HepG2 (cell line): ENCODE measurements around the gene FITM2. TPM values are rescaled to one million over a fixed set of nuclear protein-coding genes. Genes with fewer than 3 reads are reported as not detected.

Experiments used
- ATAC-seq: fragments of 200-7000 bp; cut with Tn5 transposase; 3 replicates; pipeline ENCODE4 v1.9.1; 2020; ENCODE audit warnings: mild to moderate bottlenecking, moderate library complexity
- BruUV-seq: library from RNA; stranded (reverse); fragments of 400-500 nt; replicated peaks from 2 replicates; lab custom pipeline; 2021; lab: Mats Ljungman, UMichigan
- CTCF ChIA-PET: fragments of 300-600 bp; formaldehyde crosslinking; extraction: SDS; loops from one replicate; lab custom pipeline; 2021; ENCODE audit warnings: low total read pairs, inconsistent platforms, low intra/inter-chr PET ratio; lab: Yijun Ruan, JAX
- POLR2A ChIA-PET: fragments of 350-600 bp; sonication (Branson Sonifier 250); formaldehyde crosslinking; loops from one replicate; lab custom pipeline; 2020; ENCODE audit warnings: antibody characterized with exemption, inconsistent platforms; lab: Yijun Ruan, JAX
- DNase-seq: peaks from one replicate; pipeline ENCODE4 v3.0.0-alpha.2; 2015; ENCODE audit warnings: low spot score
- FAIRE-seq: peaks from 3 replicates; lab custom pipeline; 2011; peaks lifted over from hg19 to GRCh38; lab: Jason Lieb, UNC
- H2AFZ ChIP-seq: one replicate; pipeline ENCODE4 v1.6.1; 2011; ENCODE audit warnings: low read length, inconsistent platforms
- H3K27ac ChIP-seq: fragments of 300-600 bp; 3 replicates; pipeline ENCODE4 v1.8.0; 2011; ENCODE audit warnings: mixed run types, mild to moderate bottlenecking, mixed read lengths, low read length, inconsistent platforms; ENCODE audit not compliant: insufficient read depth; ENCODE audit errors: extremely low read length
- H3K27me3 ChIP-seq, 2 experiments: fragments of 200-600 bp in 1 of 2; 2 replicates in 1 of 2; 3 replicates in 1 of 2; pipeline versions ENCODE4 v1.6.0 to v1.8.0; 2011; ENCODE audit warnings: low read length in 2 of 2, mild to moderate bottlenecking in 2 of 2, moderate library complexity in 2 of 2, inconsistent platforms in 1 of 2; ENCODE audit not compliant: insufficient read depth in 2 of 2, control insufficient read depth in 1 of 2
- H3K36me3 ChIP-seq, 2 experiments: fragments of 200-600 bp in 1 of 2; replicated peaks in 1 of 2; 2 replicates in 1 of 2; 3 replicates in 1 of 2; pipeline versions ENCODE4 v1.5.1 to v1.8.0; 2011; ENCODE audit warnings: low read length in 2 of 2, inconsistent platforms in 1 of 2; ENCODE audit not compliant: insufficient read depth in 2 of 2, control insufficient read depth in 1 of 2
- H3K4me1 ChIP-seq: 2 replicates; pipeline ENCODE4 v1.5.1; 2012; ENCODE audit warnings: low read length, inconsistent platforms; ENCODE audit not compliant: insufficient read depth
- H3K4me2 ChIP-seq: 2 replicates; pipeline ENCODE4 v1.6.0; 2011; ENCODE audit warnings: low read depth, low read length, inconsistent platforms
- H3K4me3 ChIP-seq, 3 experiments: fragments of 200-600 bp in 1 of 3; sonication (generic), shearing (Covaris generic) in 1 of 3; replicated peaks in 1 of 3; 2 replicates each; pipeline ENCODE4 v1.5.1; 2011 to 2016; ENCODE audit warnings: low read length in 3 of 3, inconsistent platforms in 2 of 3, low read depth in 2 of 3, mild to moderate bottlenecking in 2 of 3, control low read depth in 1 of 3, mixed read lengths in 1 of 3; ENCODE audit not compliant: insufficient read depth in 1 of 3
- H3K79me2 ChIP-seq: one replicate; pipeline ENCODE4 v1.6.1; 2011; ENCODE audit warnings: low read length, inconsistent platforms; ENCODE audit not compliant: insufficient read depth
- H3K9ac ChIP-seq: 2 replicates; pipeline ENCODE4 v1.6.0; 2011; ENCODE audit warnings: mild to moderate bottlenecking, low read depth, low read length, inconsistent platforms; ENCODE audit not compliant: insufficient read depth
- H3K9me3 ChIP-seq: 2 replicates; pipeline ENCODE4 v1.5.1; 2012; ENCODE audit warnings: mild to moderate bottlenecking, low read length
- H4K20me1 ChIP-seq: 2 replicates; pipeline ENCODE4 v1.6.0; 2011; ENCODE audit warnings: inconsistent platforms, mild to moderate bottlenecking, low read length, moderate library complexity; ENCODE audit not compliant: insufficient read depth
- MNT ChIP-seq: fragments of 450-650 bp; IDR thresholded peaks from 2 replicates; pipeline ENCODE4 v1.6.1; 2016
- ZBTB38 ChIP-seq: sonication (generic); formaldehyde crosslinking; IDR thresholded peaks from 2 replicates; pipeline ENCODE4 v1.5.1; 2020; ENCODE audit warnings: mild to moderate bottlenecking, missing genetic modification reagents
- ZIK1 ChIP-seq: sonication (generic); formaldehyde crosslinking; IDR thresholded peaks from 2 replicates; pipeline ENCODE4 v1.5.0; 2020; ENCODE audit warnings: mild to moderate bottlenecking, low read depth, missing genetic modification reagents, borderline replicate concordance
- WGBS: methylation state at CpG from one replicate; pipeline ENCODE4 v1.1.6; 2017; ENCODE audit warnings: low lambda C conversion rate; 5-methylcytosine and 5-hydroxymethylcytosine counted together
- in situ Hi-C: cut with HindIII; loops from 2 replicates; pipeline ENCODE4 v1.10.0; 2017; ENCODE audit warnings: low pct_unique_long_range_greater_than_20kb; ENCODE audit not compliant: extremely low pct_ligation_motif_present
- intact Hi-C: fragments of 100-400 bp; cut with micrococcal nuclease; formaldehyde crosslinking; loops from one replicate; pipeline ENCODE4 v1.10.0; 2022; ENCODE audit not compliant: unreplicated experiment
- polyA plus RNA-seq, 8 experiments: library from polyadenylated mRNA; depleted of rRNA in 3 of 8; stranded (reverse) in 7 of 8; unstranded in 1 of 8; fragments of >200 nt; fragmentation: Illumina TruSeq in 4 of 8; extraction: Trizol in 4 of 8; gene quantifications; 2 replicates each; pipeline versions ENCODE4 v1.2.1 to v1.2.3, GENCODE V29; 2011 to 2016; ENCODE audit warnings: low read depth in 4 of 8, missing spikeins in 1 of 8, mixed read lengths in 1 of 8; ENCODE audit not compliant: insufficient read depth in 1 of 8
- total RNA-seq, 5 experiments: library from RNA; depleted of rRNA; stranded (reverse); fragments of >200 nt; fragmentation: Illumina TruSeq; extraction: Trizol; gene quantifications; 2 replicates each; pipeline ENCODE4 v1.2.3, GENCODE V29; 2016; ENCODE audit warnings: low read depth in 1 of 5
- TF ChIP-seq, protein P1 (sequence below): sonication (generic); formaldehyde crosslinking; conservative IDR thresholded peaks from 2 replicates; pipeline ENCODE4 v1.4.0; 2020; ENCODE audit warnings: missing genetic modification reagents

FITM2 gene
- total and polyA plus RNA-seq, 2 of the 13 experiments (the other 11 are each of a cell fraction or from before 2014, with no cell fraction given) = 9.6 to 24.5 TPM

GRCh38 chr20:44254073-44254472 lies 56.9 kb downstream of the FITM2 start:
- no peak overlapping the region for H3K27ac ChIP-seq
- no peaks in the 10 kb centered on the region for H3K36me3 ChIP-seq
- ChIA-PET CTCF (interaction anchor here (1.1 to 2.1 kb wide), 4 partner anchors 37 to 217 kb away, joined by 3 to 20 read pairs (median 6); partner anchors contain the start of gene FITM2), POLR2A (interaction anchor here (1.1 to 1.4 kb wide), 4 partner anchors 28 to 181 kb away, joined by 3 to 6 read pairs (median 5); partner anchors contain the start of gene FITM2)
- BruUV-seq = no TSS peak
- peak; percentile 26 for ATAC-seq
- H3K9me3 ChIP-seq = no peaks in the 10 kb centered on the region
- peaks cover 15% of the 10 kb centered on the region for H3K4me1 ChIP-seq
- no peak overlapping the region for H3K9ac ChIP-seq
- H3K4me2 ChIP-seq = no peak overlapping the region
- 0 out of 2 replicates have a peak, but pooled peaks have one; percentile 1 for TF ChIP-seq ZBTB38
- TF ChIP-seq, protein P1, sequence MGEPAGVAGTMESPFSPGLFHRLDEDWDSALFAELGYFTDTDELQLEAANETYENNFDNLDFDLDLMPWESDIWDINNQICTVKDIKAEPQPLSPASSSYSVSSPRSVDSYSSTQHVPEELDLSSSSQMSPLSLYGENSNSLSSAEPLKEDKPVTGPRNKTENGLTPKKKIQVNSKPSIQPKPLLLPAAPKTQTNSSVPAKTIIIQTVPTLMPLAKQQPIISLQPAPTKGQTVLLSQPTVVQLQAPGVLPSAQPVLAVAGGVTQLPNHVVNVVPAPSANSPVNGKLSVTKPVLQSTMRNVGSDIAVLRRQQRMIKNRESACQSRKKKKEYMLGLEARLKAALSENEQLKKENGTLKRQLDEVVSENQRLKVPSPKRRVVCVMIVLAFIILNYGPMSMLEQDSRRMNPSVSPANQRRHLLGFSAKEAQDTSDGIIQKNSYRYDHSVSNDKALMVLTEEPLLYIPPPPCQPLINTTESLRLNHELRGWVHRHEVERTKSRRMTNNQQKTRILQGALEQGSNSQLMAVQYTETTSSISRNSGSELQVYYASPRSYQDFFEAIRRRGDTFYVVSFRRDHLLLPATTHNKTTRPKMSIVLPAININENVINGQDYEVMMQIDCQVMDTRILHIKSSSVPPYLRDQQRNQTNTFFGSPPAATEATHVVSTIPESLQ = no peak
- TF ChIP-seq ZIK1 (CRISPR knock-in tag) = 0 out of 2 replicates have a peak, but pooled peaks have one; percentile 11
- TF ChIP-seq MNT = peak; percentile 90
- no peaks in the 10 kb centered on the region; a peak in 1 of 5 replicates for H3K27me3 ChIP-seq
- WGBS = 63% methylated on average over 8 of the region's 8 CpGs
- no peaks in the 10 kb centered on the region for H3K79me2 ChIP-seq
- intact Hi-C loops (no loop called here), in situ Hi-C loops (loop anchor here (5.0 kb wide), 1 partner anchor 58 kb away; the partner anchor contains the start of gene FITM2)
- no peaks in the 10 kb centered on the region for H4K20me1 ChIP-seq
- no peak for DNase-seq
- no peak overlapping the region for H2AFZ ChIP-seq
- no peak overlapping the region for H3K4me3 ChIP-seq
- FAIRE-seq = peak; percentile 37
